Globus pallidus (tissue), 1 donor: Measurements from ENCODE around the gene DNAJC13.
"Not testable (repeated sequence)": the region's sequence is repeated elsewhere in the genome, so short reads cannot be mapped to it uniquely, and the experiment has no call there.

Experiments
- DNase-seq: peaks from one replicate; pipeline ENCODE4 v3.0.0-alpha.2; 2015; ENCODE audit warnings: low spot score

Gene DNAJC13

DNA sequence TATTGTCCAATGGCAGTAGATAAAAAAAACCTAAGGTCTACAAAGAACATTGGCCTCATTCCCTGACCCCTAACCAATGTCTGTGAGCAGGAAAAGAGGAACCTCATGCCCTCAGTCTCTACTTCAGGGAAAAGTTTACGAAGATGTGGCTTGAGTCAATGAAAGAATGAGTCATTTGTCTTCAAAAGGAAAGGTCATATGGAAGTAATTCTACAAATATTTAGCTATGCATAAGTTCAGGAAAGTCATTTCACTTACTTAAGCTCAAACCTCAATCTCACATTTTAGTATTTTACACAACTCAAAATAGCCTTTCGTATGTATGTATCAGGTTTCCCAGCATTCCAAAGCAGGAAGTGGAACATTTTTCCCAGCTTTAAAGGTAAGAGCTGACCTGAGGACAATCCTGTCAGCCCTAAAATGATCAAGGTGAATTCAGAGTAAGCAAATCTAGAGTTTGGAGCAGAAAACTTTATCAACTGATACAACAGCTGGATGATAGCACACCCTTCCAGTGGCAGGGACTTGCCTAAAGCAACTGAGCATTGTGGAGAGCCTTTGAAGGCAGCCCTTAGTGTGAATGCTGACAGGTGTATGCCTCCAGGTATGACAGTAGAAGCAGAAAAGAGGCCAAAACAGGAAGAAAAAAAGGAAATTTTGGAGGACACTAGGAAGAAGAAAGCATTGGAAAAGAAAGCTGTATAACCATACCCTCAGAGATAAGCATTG lies 125.9 kb downstream of the DNAJC13 start:
- DNase-seq = no peak

DNA sequence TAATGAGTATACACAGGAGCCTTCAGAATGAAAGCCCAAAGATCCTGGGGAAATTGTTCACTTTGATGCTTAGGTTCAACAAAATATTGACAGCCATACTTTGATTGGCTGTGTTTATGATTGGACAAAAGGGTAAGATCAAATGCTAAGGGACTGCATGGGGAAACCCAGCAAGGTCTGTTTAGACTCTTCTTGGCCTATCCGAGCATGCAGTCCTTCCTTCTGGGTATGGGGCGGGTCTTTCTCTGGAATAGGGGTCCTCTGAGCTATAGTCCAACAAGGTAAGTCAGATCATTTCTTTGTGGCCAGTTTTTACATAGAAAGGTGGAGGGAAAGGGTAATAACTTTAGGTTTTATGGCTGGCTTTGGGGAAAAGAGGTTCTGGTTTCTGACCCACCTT lies 126.8 kb downstream of the DNAJC13 start:
- DNase-seq = no peak

DNA sequence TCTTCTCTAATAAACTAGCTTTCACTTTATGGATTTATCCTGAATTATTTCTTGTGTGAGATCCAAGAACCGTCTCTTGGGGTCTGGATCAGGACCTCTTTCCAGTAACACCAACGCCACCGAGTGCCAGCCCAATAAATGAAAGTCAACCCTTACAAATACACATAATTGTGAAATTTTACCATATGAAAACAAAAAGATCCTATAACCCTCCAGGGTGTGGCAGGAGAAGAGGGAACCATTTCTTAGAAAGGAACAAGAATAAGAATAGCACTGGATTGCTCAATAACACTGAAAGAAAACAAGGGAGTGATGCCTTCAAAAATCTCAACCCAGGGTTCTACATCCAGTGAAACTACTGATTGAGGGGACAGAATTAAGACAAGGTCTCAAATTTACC lies 128.2 kb downstream of the DNAJC13 start:
- DNase-seq = no peak

DNA sequence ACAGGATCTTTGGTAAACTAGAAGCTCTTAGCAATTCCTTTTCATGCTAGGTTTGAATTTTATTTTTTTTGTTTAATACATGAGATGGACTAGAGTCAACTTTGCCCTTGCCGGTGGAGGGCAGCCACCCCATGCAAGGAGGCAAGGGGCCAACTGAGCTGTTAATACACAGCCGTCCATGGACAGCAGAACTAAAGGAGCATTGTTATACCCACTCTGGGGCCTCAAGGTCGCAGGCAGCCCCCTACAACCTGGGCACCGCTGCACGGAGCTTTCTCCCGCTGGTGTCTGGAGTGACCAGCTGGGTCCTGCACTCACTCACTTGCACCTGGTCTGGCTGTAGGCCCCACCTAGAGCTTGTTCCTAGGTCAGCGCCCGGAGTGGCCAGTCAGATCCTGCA lies 131.9 kb downstream of the DNAJC13 start:
- no peak for DNase-seq

DNA sequence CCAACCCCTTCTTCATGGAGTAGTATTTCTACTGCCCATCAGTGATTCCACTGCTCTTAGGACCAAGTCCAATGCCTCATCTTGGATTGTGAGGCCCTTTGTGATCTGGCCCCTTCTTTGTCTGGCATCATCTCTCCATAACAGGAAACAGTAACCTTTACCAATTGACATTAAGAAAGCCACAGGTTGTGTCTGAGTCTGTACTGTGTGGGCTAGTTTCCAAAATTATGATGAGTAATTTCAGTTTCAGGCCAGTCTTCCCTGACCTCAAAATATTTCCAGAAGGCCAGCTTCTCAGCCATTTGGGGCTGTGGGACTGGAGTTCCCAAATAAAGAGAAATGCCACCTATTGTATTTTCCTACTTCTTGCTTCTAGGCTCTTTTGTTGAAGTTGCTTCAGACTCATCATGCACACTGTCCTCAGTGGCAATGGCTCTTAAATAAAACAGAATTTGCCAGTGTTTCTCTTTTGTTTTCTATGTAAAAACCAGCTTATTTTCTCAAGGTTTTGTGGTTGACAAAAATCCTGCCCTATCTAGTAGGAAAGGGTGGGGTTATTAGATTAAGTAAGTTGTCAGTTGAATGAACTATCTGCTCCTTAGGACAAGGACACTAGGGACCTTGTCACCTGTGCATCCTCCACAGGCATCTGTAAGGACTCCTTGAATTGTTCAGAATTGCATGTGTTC lies 132.7 kb downstream of the DNAJC13 start:
- DNase-seq = no peak

DNA sequence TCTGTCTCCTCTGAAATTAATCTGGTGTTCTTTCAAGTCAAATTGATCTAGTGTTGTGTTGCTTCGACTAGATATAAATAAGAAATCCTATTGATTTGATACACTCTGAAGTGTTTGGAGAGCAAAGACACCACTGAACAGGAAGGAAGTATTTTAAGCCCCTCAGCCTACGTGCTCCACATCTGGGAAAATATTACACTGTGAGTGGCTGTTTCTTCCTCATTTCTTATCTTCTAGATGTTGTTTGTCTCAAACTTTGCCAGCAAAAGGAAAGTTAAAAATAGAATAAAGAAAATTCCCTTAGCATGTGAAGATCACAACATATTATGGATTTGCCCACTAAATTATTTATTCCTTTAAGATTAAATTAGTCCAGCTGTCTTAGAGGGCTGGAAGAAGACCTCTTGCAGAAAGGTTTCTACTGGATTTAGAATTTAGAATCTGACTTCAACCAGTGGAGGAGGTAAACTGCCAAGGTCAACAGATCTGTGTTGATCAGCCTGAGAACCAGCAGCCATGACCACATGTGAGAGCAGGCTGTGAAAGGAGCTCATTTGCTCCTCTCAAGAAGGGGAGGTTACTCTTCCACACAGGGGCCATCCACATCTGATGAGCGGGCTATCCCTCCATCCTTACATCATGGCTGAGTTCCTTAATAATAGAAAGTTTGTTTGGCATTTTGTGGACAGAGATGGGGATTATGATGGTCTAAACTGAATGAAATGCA lies 133.4 kb downstream of the DNAJC13 start:
- DNase-seq = no peak

DNA sequence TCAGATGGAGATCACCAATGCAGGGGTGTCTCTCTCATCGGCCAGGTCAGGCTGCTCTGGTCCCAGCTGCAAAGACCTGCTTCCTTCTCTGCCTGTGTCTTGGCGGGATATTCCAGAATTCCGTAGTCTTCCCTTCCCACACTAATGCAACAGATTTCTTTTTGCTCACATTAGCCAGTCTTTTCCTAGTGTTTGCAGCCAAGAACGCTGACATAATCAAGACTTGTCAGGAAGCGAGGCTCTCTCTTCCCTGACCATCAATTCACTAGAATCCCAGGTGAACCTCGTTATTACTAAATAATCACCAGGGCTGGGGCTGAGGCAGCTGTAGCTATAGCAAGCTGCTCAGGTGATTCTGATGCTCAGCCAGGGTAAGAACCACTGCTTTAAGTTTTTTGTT lies 136.5 kb downstream of the DNAJC13 start:
- no peak for DNase-seq

DNA sequence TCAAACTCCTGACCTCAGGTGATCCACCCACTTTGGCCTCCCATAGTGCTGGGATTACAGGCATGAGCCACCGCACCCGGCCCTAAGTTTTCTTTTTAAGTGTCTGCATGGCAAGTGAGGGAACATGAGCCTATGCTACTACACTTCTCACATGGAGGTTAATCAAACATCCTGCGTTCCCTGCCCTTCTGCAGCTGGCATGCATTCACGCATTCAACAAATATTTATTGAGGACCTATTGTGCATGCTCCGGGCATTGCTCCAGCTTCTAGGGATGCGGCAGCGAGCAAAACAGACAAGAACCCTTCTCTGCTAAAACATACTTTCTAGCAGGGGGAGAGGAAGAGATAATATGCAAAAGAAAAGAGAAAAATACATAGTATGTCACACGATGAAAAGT lies 137.1 kb downstream of the DNAJC13 start:
- DNase-seq = peak; percentile 7

DNA sequence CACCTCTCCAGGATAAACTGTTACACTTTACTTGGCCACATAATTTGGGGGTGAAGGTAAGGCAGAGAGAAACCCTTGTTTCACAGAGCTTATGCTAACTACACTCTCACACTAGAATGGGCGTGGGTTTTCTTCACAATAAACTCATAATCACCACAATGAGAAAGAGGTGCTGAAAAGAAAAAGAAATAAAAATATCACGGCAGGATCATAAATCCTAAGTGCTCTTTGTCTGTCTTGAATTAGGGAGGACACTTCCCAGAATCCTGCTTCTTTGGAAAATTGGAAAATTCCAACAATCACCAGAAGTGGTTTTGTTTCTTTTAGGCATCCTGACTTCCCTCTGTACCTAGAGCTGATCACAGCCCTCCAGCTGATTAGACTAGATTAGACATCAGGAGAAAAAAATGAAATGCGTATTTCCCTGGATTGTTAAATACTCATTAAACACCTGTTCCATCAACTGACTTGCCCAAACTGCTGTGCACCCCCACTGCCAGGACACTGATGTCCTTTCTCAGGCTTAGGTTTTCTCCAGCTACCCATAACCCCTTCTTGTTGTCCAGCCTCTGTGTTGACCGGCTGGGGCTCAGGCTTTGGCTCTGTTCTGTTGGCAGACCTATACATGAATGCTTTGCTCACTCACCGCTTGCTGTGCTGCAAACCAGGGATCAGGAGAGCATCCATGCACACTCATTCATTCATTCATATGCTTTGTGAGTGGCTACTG lies 138.2 kb downstream of the DNAJC13 start:
- no peak for DNase-seq

DNA sequence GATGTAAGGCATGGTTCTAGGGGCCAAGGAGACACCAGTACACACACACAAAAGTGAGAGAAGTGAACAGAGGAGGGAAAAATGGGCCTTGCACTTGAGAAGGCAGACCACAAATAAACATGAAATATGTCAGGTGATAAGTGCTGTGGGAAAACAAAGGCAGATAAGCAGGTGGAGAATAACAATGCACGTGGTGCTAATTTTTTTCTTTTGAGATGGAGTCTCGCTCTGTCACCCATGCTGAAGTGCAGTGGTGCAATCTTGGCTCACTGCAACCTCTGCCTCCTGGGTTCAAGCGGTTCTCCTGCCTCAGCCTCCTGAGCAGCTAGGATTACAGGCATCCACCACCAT lies 138.7 kb downstream of the DNAJC13 start:
- not testable (repeated sequence) for DNase-seq

DNA sequence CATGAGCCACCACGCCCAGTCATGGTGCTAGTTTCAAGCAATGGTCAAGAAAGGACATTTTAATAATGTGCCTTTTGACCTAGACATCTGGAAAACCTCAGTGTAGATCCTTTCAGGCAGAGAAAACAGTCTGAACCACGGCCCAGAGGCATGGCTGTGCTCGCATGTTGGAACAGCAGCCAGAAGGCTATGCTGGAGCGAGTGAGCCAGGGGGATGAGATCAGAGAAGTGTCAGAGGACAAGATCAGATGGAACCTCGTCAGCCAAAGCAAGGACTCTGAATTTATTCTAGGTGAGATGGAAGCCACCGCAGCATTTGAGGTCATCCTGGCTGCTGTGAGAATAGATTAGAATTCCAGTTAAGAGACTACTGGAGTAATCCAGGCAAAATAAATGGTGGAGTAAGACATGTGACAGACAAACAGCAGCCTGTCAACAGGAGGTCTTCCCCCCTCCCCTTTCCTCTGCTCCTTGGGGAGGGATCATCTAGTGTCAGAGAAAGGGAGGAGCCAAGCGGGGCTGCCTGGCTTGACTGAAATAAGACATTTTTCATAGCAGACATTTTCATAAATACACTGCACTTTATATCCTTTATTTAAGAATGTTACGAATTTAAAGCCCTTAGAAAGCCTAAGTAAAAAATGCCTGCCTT lies 139.3 kb downstream of the DNAJC13 start:
- no peak for DNase-seq

DNA sequence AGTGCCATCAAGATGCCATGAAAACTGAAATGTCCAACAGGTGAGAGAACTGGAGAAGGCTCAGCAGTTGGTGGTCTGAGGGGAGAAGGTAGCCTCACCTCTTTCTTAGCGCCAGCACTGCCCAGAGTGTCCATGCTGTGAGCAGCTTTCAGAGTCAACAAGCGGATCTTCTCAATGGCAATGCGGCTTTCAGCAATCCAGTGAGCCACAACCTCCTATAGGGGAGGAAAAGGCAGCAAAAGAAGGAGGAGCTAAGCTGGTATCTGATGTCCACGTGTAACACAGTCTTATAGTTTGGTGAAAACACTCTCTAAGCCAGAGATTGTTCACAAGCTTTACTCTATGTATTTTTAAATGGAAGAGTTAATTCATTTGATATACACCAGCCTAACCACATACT lies 143.7 kb downstream of the DNAJC13 start:
- DNase-seq = no peak

DNA sequence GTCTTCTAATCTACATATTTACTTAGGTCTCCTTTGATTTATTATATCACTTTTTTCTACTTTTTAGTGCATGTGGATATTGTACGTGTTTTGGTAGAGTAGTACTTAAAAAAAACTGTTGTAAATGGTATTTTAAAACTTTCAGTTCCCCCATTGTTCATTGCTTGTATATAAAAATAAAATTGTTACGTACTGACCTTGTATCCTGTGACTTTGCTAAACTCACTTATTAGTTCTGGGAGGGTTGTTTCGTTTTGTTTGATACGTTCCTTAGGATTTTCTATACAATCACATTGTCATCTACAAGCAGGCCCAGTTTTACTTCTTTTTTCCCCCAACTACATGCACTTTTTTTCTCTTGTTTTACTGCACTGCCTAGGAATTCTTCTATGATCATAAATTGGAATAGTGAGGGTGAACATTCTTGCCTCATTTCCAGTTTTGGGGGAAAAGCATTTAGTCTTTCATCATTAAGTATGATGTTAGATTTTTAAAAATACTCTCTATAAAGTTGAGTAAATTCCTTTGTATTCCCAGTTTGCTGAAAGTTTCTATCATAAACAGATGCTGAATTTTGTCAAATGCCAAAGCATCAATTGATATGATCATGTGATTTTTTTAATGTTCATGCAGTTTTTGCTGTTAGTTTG lies 146.2 kb downstream of the DNAJC13 start:
- DNase-seq = no peak

DNA sequence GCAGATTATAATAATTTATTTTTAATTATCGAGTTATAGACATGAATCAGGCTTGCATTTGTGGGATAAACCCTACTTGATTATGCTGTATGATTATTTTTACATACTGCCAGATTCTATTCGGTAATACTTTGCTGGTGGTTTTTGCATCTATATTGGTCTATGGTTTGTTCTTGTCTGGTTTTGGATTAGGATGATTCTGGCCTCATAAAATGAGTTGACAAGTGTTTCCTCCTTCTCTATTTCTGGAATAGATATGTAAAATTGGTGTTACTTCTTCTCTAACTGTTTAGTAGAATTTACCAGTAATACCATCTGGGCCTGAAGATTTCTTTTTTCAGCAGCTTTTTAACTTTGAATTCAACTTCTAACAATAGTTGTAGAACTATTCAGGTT lies 146.8 kb downstream of the DNAJC13 start:
- no peak for DNase-seq

DNA sequence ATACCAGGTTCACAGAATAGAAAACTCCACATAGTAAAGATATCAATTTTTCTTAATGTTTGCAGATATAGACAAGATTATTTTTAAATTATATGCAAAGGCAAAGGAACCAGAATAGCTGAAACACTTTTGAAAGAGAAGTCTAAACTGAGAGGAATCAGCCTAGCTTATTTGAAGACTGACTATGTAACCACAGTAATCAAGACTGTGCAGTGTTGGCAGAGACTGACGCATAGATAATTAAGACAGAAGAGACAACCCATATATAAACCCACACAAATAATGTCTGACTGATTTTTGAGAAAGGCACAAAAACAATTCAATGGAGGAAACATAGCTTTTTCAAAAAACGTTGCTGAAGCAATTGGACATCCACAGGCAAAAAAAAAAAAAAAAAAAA lies 151.1 kb downstream of the DNAJC13 start:
- DNase-seq = no peak

DNA sequence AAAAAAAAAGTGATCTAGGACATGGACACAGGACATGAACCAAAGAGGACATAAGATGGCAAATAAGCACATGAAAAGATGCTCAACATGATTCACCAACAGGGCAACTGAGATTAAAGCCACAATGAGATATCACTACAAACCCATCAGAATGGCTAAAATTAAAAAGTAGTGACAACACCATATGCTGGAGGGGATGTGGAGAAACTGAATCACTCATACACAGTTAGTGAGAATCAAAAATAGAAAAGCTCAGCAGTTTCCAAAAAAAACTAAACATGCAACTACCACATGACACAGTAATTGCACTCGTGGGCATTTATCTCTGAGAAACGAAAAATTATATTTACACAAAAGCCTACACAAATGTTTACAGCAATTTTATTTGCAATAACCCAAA lies 151.9 kb downstream of the DNAJC13 start:
- no peak for DNase-seq

DNA sequence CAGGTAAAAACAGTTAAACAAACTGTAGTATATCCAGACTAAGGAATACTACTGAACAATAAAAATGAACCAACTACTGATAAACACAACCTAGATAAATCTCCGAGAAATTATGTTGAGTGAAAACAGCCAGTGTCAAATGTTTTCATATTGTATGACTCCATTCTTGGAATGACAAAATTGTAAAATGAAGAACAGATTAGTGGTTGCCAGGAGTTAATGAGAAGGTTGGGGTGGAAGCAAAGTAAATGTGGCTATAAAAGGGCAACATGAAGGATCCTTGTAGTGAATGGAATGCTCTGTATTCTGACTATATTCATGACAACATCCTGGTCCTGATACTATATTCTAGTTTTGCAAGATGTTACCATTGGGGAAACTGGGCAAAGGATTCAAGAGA lies 152.3 kb downstream of the DNAJC13 start:
- DNase-seq = no peak

DNA sequence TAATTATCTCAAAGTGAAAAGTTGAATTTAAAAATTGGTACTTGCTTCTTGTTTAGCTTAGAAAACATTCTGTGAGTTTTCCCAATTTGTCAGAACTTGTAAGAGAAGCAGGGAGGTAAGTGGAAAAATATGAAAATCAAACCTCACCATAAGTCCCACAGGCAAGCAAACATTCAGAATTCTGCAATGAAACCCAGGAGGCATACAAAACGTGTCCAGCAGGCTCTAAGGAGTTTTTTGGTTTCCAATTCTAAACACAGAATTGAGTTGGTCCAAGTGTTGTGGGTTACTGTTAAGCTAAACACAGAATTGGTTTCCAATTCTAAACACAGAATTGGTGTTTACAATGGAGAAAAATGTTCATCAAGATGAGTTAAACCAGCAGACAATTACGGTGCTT lies 152.7 kb downstream of the DNAJC13 start:
- DNase-seq = no peak

DNA sequence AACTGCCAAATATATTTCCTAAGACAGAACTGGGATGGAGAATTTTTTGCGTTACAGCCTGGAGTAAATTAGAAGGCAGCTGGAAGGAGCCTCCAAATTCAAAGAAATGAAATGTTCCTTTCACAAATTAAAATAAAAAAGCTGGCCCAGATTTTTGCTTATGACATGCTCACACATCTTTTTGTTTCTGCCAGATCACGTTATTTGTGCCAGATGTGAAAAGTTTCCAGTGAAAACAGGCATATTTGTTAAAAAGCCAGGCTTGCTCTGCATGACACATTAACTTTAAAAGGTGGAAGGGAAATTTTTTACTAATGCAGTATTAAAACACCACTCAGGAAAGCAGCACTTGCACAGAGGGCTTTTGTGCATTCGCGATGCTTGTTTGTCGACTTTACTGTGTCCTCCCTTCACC lies 156.5 kb downstream of the DNAJC13 start:
- DNase-seq = no peak

DNA sequence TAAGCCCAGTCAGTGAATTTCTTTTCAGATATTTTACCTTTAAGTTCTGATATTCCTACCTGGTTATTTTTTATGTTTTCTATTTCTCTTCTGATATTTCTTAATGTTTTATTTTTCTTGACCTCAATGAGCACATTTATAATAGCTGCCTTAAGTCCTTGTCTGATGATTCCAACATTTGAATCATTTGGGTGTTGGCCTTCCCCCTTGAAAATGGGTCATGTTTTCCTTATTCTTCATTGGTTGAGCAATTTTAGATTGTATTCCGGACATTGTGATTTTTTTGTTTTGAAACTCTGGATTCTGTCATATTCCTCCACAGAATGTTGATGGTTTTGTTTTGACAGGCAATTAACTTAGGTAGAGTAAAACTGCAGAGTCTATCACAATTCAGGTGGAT lies 170.1 kb downstream of the DNAJC13 start:
- DNase-seq = no peak
